Ishikawa (cell line): Measurements from ENCODE around the gene MRPS15.

Source experiments
- CEBPB ChIP-seq: IDR thresholded peaks from 2 replicates; pipeline ENCODE4 v1.6.1; 2012
- CREB1 ChIP-seq: IDR thresholded peaks from 2 replicates; pipeline ENCODE4 v1.6.1; 2012; ENCODE audit warnings: low read depth
- EGR1 ChIP-seq: IDR thresholded peaks from 2 replicates; pipeline ENCODE4 v1.6.1; 2012
- EP300 ChIP-seq: IDR thresholded peaks from 2 replicates; pipeline ENCODE4 v1.6.1; 2012; ENCODE audit warnings: borderline replicate concordance
- FOXM1 ChIP-seq: IDR thresholded peaks from 2 replicates; pipeline ENCODE4 v1.6.1; 2012; ENCODE audit warnings: low read depth, borderline replicate concordance
- NFIC ChIP-seq: IDR thresholded peaks from 2 replicates; pipeline ENCODE4 v1.6.1; 2012
- RAD21 ChIP-seq: IDR thresholded peaks from 2 replicates; pipeline ENCODE4 v1.6.1; 2012; ENCODE audit warnings: low read depth
- TAF1 ChIP-seq: IDR thresholded peaks from 2 replicates; pipeline ENCODE4 v1.6.1; 2012; ENCODE audit warnings: low read depth, mild to moderate bottlenecking
- TCF12 ChIP-seq: IDR thresholded peaks from 2 replicates; pipeline ENCODE4 v1.6.1; 2012; ENCODE audit warnings: low read depth
- TEAD4 ChIP-seq: IDR thresholded peaks from 2 replicates; pipeline ENCODE4 v1.6.1; 2012
- YY1 ChIP-seq: IDR thresholded peaks from 2 replicates; pipeline ENCODE4 v1.6.1; 2012; ENCODE audit warnings: low read depth
- ZBTB7A ChIP-seq: IDR thresholded peaks from 2 replicates; pipeline ENCODE4 v1.6.1; 2012; ENCODE audit warnings: low read depth
- TF ChIP-seq, protein P1 (sequence below): IDR thresholded peaks from 2 replicates; pipeline ENCODE4 v1.6.1; 2012
- TF ChIP-seq, protein P2 (sequence below): IDR thresholded peaks from 2 replicates; pipeline ENCODE4 v1.6.1; 2012; ENCODE audit warnings: low read depth, mild to moderate bottlenecking
- TF ChIP-seq, protein P3 (sequence below): IDR thresholded peaks from 2 replicates; pipeline ENCODE4 v1.6.1; 2012

MRPS15 gene

DNA sequence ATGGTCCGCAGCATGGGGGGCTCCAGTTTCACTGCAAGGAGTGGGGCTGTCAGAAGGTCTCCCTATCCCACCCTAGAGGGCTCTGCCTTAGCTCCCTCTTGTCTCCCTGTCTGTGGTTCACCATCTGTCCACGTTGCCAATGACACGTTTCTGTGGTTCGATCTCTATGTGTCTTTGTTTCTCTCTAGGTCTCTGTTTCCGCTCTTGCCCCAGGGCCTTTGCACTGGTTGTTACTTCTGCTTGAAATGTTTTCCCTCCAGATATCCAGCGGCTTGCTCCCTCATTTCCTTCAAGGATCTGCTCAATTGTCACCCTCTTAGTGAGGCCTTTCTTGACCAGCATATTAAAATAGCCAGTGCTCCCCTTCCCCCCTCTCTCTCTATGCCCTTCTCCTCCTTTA, 8.5 kb upstream of the MRPS15 start:
- TF ChIP-seq ZBTB7A (no peak), RAD21 (no peak), EGR1 (no peak), TCF12 (no peak), NFIC (no peak), TAF1 (no peak), FOXM1 (no peak), EP300 (no peak), YY1 (no peak), CEBPB (no peak), CREB1 (no peak), TEAD4 (no peak)
- TF ChIP-seq, protein P1, sequence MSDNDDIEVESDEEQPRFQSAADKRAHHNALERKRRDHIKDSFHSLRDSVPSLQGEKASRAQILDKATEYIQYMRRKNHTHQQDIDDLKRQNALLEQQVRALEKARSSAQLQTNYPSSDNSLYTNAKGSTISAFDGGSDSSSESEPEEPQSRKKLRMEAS, result no peak
- TF ChIP-seq, protein P2, sequence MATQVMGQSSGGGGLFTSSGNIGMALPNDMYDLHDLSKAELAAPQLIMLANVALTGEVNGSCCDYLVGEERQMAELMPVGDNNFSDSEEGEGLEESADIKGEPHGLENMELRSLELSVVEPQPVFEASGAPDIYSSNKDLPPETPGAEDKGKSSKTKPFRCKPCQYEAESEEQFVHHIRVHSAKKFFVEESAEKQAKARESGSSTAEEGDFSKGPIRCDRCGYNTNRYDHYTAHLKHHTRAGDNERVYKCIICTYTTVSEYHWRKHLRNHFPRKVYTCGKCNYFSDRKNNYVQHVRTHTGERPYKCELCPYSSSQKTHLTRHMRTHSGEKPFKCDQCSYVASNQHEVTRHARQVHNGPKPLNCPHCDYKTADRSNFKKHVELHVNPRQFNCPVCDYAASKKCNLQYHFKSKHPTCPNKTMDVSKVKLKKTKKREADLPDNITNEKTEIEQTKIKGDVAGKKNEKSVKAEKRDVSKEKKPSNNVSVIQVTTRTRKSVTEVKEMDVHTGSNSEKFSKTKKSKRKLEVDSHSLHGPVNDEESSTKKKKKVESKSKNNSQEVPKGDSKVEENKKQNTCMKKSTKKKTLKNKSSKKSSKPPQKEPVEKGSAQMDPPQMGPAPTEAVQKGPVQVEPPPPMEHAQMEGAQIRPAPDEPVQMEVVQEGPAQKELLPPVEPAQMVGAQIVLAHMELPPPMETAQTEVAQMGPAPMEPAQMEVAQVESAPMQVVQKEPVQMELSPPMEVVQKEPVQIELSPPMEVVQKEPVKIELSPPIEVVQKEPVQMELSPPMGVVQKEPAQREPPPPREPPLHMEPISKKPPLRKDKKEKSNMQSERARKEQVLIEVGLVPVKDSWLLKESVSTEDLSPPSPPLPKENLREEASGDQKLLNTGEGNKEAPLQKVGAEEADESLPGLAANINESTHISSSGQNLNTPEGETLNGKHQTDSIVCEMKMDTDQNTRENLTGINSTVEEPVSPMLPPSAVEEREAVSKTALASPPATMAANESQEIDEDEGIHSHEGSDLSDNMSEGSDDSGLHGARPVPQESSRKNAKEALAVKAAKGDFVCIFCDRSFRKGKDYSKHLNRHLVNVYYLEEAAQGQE, result no peak
- TF ChIP-seq, protein P3, sequence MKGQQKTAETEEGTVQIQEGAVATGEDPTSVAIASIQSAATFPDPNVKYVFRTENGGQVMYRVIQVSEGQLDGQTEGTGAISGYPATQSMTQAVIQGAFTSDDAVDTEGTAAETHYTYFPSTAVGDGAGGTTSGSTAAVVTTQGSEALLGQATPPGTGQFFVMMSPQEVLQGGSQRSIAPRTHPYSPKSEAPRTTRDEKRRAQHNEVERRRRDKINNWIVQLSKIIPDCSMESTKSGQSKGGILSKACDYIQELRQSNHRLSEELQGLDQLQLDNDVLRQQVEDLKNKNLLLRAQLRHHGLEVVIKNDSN, result no peak

DNA sequence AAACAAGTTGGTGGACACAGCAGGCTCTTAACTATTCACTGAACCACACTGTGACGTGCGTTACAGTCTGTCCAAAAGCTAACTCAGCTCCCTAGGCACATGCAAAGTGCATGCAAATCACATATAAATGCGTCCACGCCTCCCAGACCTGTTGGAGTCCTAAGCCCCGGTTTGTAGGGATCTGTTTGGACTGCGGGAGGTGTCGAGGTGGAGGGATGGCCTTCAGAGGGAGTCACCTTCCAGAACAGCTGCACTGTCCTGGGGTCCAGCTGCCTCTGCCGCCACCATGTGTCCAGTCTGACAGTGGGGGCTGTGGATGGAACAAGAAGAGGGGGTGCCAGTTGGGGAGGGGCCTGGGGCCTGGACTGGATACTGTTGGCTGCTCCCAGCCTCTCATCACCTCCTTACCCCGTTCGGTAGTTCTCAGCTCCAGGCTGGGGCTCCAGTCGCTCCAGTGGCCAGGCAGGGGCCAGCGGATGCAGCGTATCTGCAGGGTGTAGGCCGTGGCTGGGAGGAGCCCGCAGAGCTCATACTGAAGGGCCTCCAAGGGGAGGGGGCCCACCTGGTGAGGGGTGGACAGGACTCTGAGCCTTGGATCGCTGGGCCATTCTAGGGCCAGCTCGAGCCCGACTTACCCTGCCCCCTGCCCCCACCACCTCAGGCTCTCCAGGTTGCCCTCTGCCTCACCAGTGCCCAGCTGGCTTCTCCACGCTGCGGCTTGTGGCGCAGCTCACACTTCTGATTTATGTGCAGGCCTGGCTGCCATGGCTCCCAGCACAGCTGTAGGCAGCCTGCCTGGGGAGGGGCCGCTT, 7.9 kb upstream of the MRPS15 start:
- TF ChIP-seq TEAD4, result no peak
- no peak for TF ChIP-seq CREB1
- TF ChIP-seq EP300, result no peak
- TF ChIP-seq, protein P2, result no peak
- no peak for TF ChIP-seq NFIC
- TF ChIP-seq YY1, result no peak
- TF ChIP-seq, protein P1, result no peak
- TF ChIP-seq TCF12, result no peak
- TF ChIP-seq CEBPB, result no peak
- TF ChIP-seq FOXM1, result no peak
- no peak for TF ChIP-seq TAF1
- TF ChIP-seq, protein P3, result no peak

DNA sequence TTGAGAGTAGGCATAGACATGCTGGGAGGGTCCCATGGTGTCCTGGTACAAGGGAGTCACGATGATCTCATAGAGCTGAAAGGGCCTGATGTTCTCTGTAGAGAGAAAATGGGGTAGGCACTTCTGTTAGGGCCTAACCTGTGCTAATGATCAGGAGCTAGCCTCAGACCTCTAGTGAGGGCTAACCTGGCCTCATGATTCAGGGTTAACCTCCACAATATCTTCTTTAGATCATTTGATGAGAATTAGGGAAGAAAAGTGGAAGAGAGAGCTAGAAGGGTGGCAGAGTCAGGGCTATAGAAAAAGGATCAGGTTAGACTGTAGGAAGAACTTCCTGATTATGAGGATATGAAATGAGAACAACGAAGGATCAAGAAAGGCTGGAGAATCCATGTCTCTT, 5.0 kb upstream of the MRPS15 start:
- TF ChIP-seq RAD21, result no peak
- TF ChIP-seq ZBTB7A, result no peak
- TF ChIP-seq TAF1, result no peak
- TF ChIP-seq, protein P2, result no peak
- no peak for TF ChIP-seq FOXM1
- TF ChIP-seq, protein P3, result no peak
- TF ChIP-seq EGR1, result no peak
- no peak for TF ChIP-seq NFIC
- TF ChIP-seq CEBPB, result no peak
- no peak for TF ChIP-seq YY1
- TF ChIP-seq TCF12, result no peak
- TF ChIP-seq EP300, result no peak
- TF ChIP-seq, protein P1, result no peak
